Measurements from ENCODE around the gene PTGER3. TPM values are rescaled to one million over a fixed set of nuclear protein-coding genes. Genes with fewer than 3 reads are reported as not detected.

Gene PTGER3
- total RNA-seq, 1 experiment from 2014 or later: 0.08 TPM

- Histone ChIP-seq H3K27me3 (ENCODE audit: control insufficient read depth, insufficient read depth, low read length) (no peaks in the 10 kb centered on the region), H3K9me3 (ENCODE audit: control insufficient read depth, insufficient read depth, low read depth, low read length) (no peaks in the 10 kb centered on the region), H3K27ac (ENCODE audit: low read length) (no peak overlapping the region), H3K36me3 (ENCODE audit: control insufficient read depth, insufficient read depth, low read length) (no peaks in the 10 kb centered on the region), H3K4me3 (ENCODE audit: low read depth in 2 of 2, low read length in 2 of 2) (no peak overlapping the region), H3K4me1 (ENCODE audit: control insufficient read depth, insufficient read depth, low read length) (no peaks in the 10 kb centered on the region)
- TF ChIP-seq POLR2AphosphoS5 (IDR thresholded peaks at IDR 0.05; ENCODE audit: low read depth, low read length) (no peak), SIN3A (IDR thresholded peaks at IDR 0.05; ENCODE audit: borderline replicate concordance, insufficient read depth, low read depth, low read length) (no peak), REST (IDR thresholded peaks at IDR 0.05; ENCODE audit: insufficient read depth in 1 of 2, low read depth in 2 of 2, low read length in 1 of 2) (no peak), CTCF (IDR thresholded peaks at IDR 0.05) (no peak), TCF7L2 (IDR thresholded peaks at IDR 0.05; ENCODE audit: low read depth, low read length) (no peak)
- BruUV-seq (replicated peaks): no TSS peak
- in situ Hi-C loops (cut with HindIII; ENCODE audit: low pct_unique_long_range_greater_than_20kb, low sequenced_read_pairs) (no loop called here), intact Hi-C loops (cut with micrococcal nuclease; ENCODE audit: unreplicated experiment) (no loop called here)
- ATAC-seq: no peak
- ChIA-PET CTCF (no interaction called here), POLR2A (no interaction called here)
- no peak for DNase-seq (ENCODE audit: low read depth, low spot score)
These were observed 44.7 kb downstream of the PTGER3 start for GRCh38 chr1:71002709-71003475.

GRCh38 chr1:71001624-71002023 is 46.0 kb downstream of the PTGER3 start:
- H3K4me3 ChIP-seq (ENCODE audit: low read depth in 2 of 2, low read length in 2 of 2): no peak overlapping the region
- BruUV-seq (replicated peaks): no TSS peak
- no peak for TF ChIP-seq TCF7L2 (IDR thresholded peaks at IDR 0.05; ENCODE audit: low read depth, low read length)
- TF ChIP-seq REST (IDR thresholded peaks at IDR 0.05; ENCODE audit: insufficient read depth in 1 of 2, low read depth in 2 of 2, low read length in 1 of 2): no peak
- TF ChIP-seq CTCF (IDR thresholded peaks at IDR 0.05): no peak
- TF ChIP-seq SIN3A (IDR thresholded peaks at IDR 0.05; ENCODE audit: borderline replicate concordance, insufficient read depth, low read depth, low read length): no peak
- TF ChIP-seq POLR2AphosphoS5 (IDR thresholded peaks at IDR 0.05; ENCODE audit: low read depth, low read length): no peak
- in situ Hi-C loops (cut with HindIII; ENCODE audit: low pct_unique_long_range_greater_than_20kb, low sequenced_read_pairs): no loop called here
- H3K27ac ChIP-seq (ENCODE audit: low read length): no peak overlapping the region
- CTCF ChIA-PET: no interaction called here
- intact Hi-C loops (cut with micrococcal nuclease; ENCODE audit: unreplicated experiment): no loop called here
- no peaks in the 10 kb centered on the region for H3K9me3 ChIP-seq (ENCODE audit: control insufficient read depth, insufficient read depth, low read depth, low read length)
- no peaks in the 10 kb centered on the region for H3K36me3 ChIP-seq (ENCODE audit: control insufficient read depth, insufficient read depth, low read length)
- DNase-seq (ENCODE audit: low read depth, low spot score) (no peak), ATAC-seq (no peak)
- POLR2A ChIA-PET: no interaction called here
- no peaks in the 10 kb centered on the region for H3K27me3 ChIP-seq (ENCODE audit: control insufficient read depth, insufficient read depth, low read length)
- H3K4me1 ChIP-seq (ENCODE audit: control insufficient read depth, insufficient read depth, low read length): no peaks in the 10 kb centered on the region

Measured in Panc1 (cell line).